HepG2 (cell line): ENCODE results near the gene CCDC59. TPM values are rescaled to one million over a fixed set of nuclear protein-coding genes. Genes with fewer than 3 reads are reported as not detected.

Experiments used
- ATAC-seq: fragments of 200-7000 bp; cut with Tn5 transposase; 3 replicates; pipeline ENCODE4 v1.9.1; 2020; ENCODE audit warnings: mild to moderate bottlenecking, moderate library complexity
- BruUV-seq: library from RNA; stranded (reverse); fragments of 400-500 nt; replicated peaks from 2 replicates; lab custom pipeline; 2021; lab: Mats Ljungman, UMichigan
- CTCF ChIA-PET: fragments of 300-600 bp; formaldehyde crosslinking; extraction: SDS; loops from one replicate; lab custom pipeline; 2021; ENCODE audit warnings: low total read pairs, inconsistent platforms, low intra/inter-chr PET ratio; lab: Yijun Ruan, JAX
- POLR2A ChIA-PET: fragments of 350-600 bp; sonication (Branson Sonifier 250); formaldehyde crosslinking; loops from one replicate; lab custom pipeline; 2020; ENCODE audit warnings: antibody characterized with exemption, inconsistent platforms; lab: Yijun Ruan, JAX
- DNase-seq: peaks from one replicate; pipeline ENCODE4 v3.0.0-alpha.2; 2015; ENCODE audit warnings: low spot score
- FAIRE-seq: peaks from 3 replicates; lab custom pipeline; 2011; peaks lifted over from hg19 to GRCh38; lab: Jason Lieb, UNC
- H2AFZ ChIP-seq: one replicate; pipeline ENCODE4 v1.6.1; 2011; ENCODE audit warnings: low read length, inconsistent platforms
- H3K27ac ChIP-seq: fragments of 300-600 bp; 3 replicates; pipeline ENCODE4 v1.8.0; 2011; ENCODE audit warnings: mixed run types, mild to moderate bottlenecking, mixed read lengths, low read length, inconsistent platforms; ENCODE audit not compliant: insufficient read depth; ENCODE audit errors: extremely low read length
- H3K27me3 ChIP-seq, 2 experiments: fragments of 200-600 bp in 1 of 2; 2 replicates in 1 of 2; 3 replicates in 1 of 2; pipeline versions ENCODE4 v1.6.0 to v1.8.0; 2011; ENCODE audit warnings: low read length in 2 of 2, mild to moderate bottlenecking in 2 of 2, moderate library complexity in 2 of 2, inconsistent platforms in 1 of 2; ENCODE audit not compliant: insufficient read depth in 2 of 2, control insufficient read depth in 1 of 2
- H3K36me3 ChIP-seq, 2 experiments: fragments of 200-600 bp in 1 of 2; replicated peaks in 1 of 2; 2 replicates in 1 of 2; 3 replicates in 1 of 2; pipeline versions ENCODE4 v1.5.1 to v1.8.0; 2011; ENCODE audit warnings: low read length in 2 of 2, inconsistent platforms in 1 of 2; ENCODE audit not compliant: insufficient read depth in 2 of 2, control insufficient read depth in 1 of 2
- H3K4me1 ChIP-seq: 2 replicates; pipeline ENCODE4 v1.5.1; 2012; ENCODE audit warnings: low read length, inconsistent platforms; ENCODE audit not compliant: insufficient read depth
- H3K4me2 ChIP-seq: 2 replicates; pipeline ENCODE4 v1.6.0; 2011; ENCODE audit warnings: low read depth, low read length, inconsistent platforms
- H3K4me3 ChIP-seq, 3 experiments: fragments of 200-600 bp in 1 of 3; sonication (generic), shearing (Covaris generic) in 1 of 3; replicated peaks in 1 of 3; 2 replicates each; pipeline ENCODE4 v1.5.1; 2011 to 2016; ENCODE audit warnings: low read length in 3 of 3, inconsistent platforms in 2 of 3, low read depth in 2 of 3, mild to moderate bottlenecking in 2 of 3, control low read depth in 1 of 3, mixed read lengths in 1 of 3; ENCODE audit not compliant: insufficient read depth in 1 of 3
- H3K79me2 ChIP-seq: one replicate; pipeline ENCODE4 v1.6.1; 2011; ENCODE audit warnings: low read length, inconsistent platforms; ENCODE audit not compliant: insufficient read depth
- H3K9ac ChIP-seq: 2 replicates; pipeline ENCODE4 v1.6.0; 2011; ENCODE audit warnings: mild to moderate bottlenecking, low read depth, low read length, inconsistent platforms; ENCODE audit not compliant: insufficient read depth
- H3K9me3 ChIP-seq: 2 replicates; pipeline ENCODE4 v1.5.1; 2012; ENCODE audit warnings: mild to moderate bottlenecking, low read length
- H4K20me1 ChIP-seq: 2 replicates; pipeline ENCODE4 v1.6.0; 2011; ENCODE audit warnings: inconsistent platforms, mild to moderate bottlenecking, low read length, moderate library complexity; ENCODE audit not compliant: insufficient read depth
- ASH2L ChIP-seq: fragments of 300-600, 200-600 bp; sonication (generic); IDR thresholded peaks from 2 replicates; pipeline ENCODE4 v1.7.0; 2017; ENCODE audit warnings: low read depth, mild to moderate bottlenecking, moderate library complexity, mixed read lengths, low read length; ENCODE audit not compliant: insufficient read length
- MAFG ChIP-seq: sonication (generic); formaldehyde crosslinking; IDR thresholded peaks from 2 replicates; pipeline ENCODE4 v1.5.1; 2020; ENCODE audit warnings: mild to moderate bottlenecking, missing genetic modification reagents
- PITX1 ChIP-seq: sonication (generic); formaldehyde crosslinking; IDR thresholded peaks from 2 replicates; pipeline ENCODE4 v1.5.1; 2020; ENCODE audit warnings: mild to moderate bottlenecking, missing genetic modification reagents
- SIX4 ChIP-seq: sonication (generic); formaldehyde crosslinking; IDR thresholded peaks from 2 replicates; pipeline ENCODE4 v1.4.0; 2020; ENCODE audit warnings: missing genetic modification reagents
- ZNF563 ChIP-seq: sonication (generic); formaldehyde crosslinking; IDR thresholded peaks from 2 replicates; pipeline ENCODE4 v1.8.0; 2022; ENCODE audit warnings: mild to moderate bottlenecking, moderate library complexity, missing genetic modification reagents
- ZNF567 ChIP-seq: sonication (generic); formaldehyde crosslinking; IDR thresholded peaks from 2 replicates; pipeline ENCODE4 v1.8.1; 2023; ENCODE audit warnings: mild to moderate bottlenecking, missing genetic modification reagents, borderline replicate concordance
- WGBS: methylation state at CpG from one replicate; pipeline ENCODE4 v1.1.6; 2017; ENCODE audit warnings: low lambda C conversion rate; 5-methylcytosine and 5-hydroxymethylcytosine counted together
- in situ Hi-C: cut with HindIII; loops from 2 replicates; pipeline ENCODE4 v1.10.0; 2017; ENCODE audit warnings: low pct_unique_long_range_greater_than_20kb; ENCODE audit not compliant: extremely low pct_ligation_motif_present
- intact Hi-C: fragments of 100-400 bp; cut with micrococcal nuclease; formaldehyde crosslinking; loops from one replicate; pipeline ENCODE4 v1.10.0; 2022; ENCODE audit not compliant: unreplicated experiment
- polyA plus RNA-seq, 8 experiments: library from polyadenylated mRNA; depleted of rRNA in 3 of 8; stranded (reverse) in 7 of 8; unstranded in 1 of 8; fragments of >200 nt; fragmentation: Illumina TruSeq in 4 of 8; extraction: Trizol in 4 of 8; gene quantifications; 2 replicates each; pipeline versions ENCODE4 v1.2.1 to v1.2.3, GENCODE V29; 2011 to 2016; ENCODE audit warnings: low read depth in 4 of 8, missing spikeins in 1 of 8, mixed read lengths in 1 of 8; ENCODE audit not compliant: insufficient read depth in 1 of 8
- total RNA-seq, 5 experiments: library from RNA; depleted of rRNA; stranded (reverse); fragments of >200 nt; fragmentation: Illumina TruSeq; extraction: Trizol; gene quantifications; 2 replicates each; pipeline ENCODE4 v1.2.3, GENCODE V29; 2016; ENCODE audit warnings: low read depth in 1 of 5
- TF ChIP-seq, protein P1 (sequence below), 2 experiments: fragments of 450-650 bp in 1 of 2; sonication (generic) in 1 of 2; formaldehyde crosslinking; IDR thresholded peaks; 2 replicates each; pipeline versions ENCODE4 v1.5.0 to v1.8.0; 2020 to 2022; ENCODE audit warnings: mild to moderate bottlenecking in 1 of 2, missing genetic modification reagents in 1 of 2
- TF ChIP-seq, protein P2 (sequence below): sonication (generic); formaldehyde crosslinking; conservative IDR thresholded peaks from 2 replicates; pipeline ENCODE4 v1.8.0; 2022; ENCODE audit warnings: mild to moderate bottlenecking, moderate library complexity, missing genetic modification reagents
- TF ChIP-seq, protein P3 (sequence below): sonication (generic); formaldehyde crosslinking; IDR thresholded peaks from 2 replicates; pipeline ENCODE4 v1.4.0; 2020; ENCODE audit warnings: mild to moderate bottlenecking, low read depth, missing genetic modification reagents

CCDC59 gene
- total and polyA plus RNA-seq, 2 of the 13 experiments (the other 11 are each of a cell fraction or from before 2014, with no cell fraction given), result 16.1 to 81.3 TPM

DNA sequence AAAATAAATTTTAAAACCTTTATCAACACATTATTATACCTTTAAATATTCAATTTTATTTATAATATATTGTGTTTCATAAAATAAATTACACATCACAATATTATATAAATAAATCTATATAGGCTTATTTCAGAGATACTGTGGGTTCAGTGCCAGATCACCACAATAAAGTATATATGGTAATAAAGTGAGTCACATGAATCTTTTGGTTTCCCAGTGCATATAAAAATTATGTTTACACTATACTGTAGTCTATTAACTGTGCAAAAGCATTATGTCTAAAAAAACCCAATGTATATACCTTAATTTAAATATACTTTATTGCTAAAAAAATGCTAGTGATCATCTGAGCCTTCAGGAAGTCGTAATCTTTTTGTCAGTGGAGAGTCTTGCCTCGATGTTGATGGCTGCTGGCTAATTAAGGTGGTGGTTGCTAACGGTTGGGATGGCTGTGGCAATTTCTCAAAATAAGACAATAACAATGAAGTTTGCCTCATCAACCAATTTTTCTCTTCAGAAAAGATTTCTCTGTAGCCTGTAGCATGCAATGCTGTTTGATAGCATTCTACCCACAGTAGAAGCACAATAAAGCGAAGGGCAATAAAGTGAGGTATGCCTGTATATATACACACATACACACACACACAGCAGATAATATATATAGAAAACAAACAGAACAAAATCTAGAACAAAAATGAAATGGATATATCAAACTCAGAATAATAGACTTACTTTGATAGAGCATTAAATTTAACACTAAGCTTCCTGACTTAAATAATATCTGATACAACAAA is 32.4 kb downstream of the CCDC59 start:
- intact Hi-C loops (no loop called here), in situ Hi-C loops (loop anchor here (10.0 kb wide), 1 partner anchor 681 kb away; no protein-coding TSS in a partner anchor)
- Histone ChIP-seq H3K36me3 (no peaks in the 10 kb centered on the region), H3K9ac (no peak overlapping the region), H3K27me3 (no peaks in the 10 kb centered on the region), H3K9me3 (no peaks in the 10 kb centered on the region), H3K27ac (no peak overlapping the region), H4K20me1 (no peaks in the 10 kb centered on the region), H3K4me1 (no peaks in the 10 kb centered on the region), H3K4me2 (no peak overlapping the region), H2AFZ (no peak overlapping the region), H3K4me3 (no peak overlapping the region), H3K79me2 (no peaks in the 10 kb centered on the region)
- ChIA-PET CTCF (no interaction called here), POLR2A (no interaction called here)
- DNase-seq (no peak), FAIRE-seq (no peak), ATAC-seq (no peak)
- TF ChIP-seq SIX4 (CRISPR knock-in tag) (no peak), ZNF563 (CRISPR knock-in tag) (no peak), MAFG (no peak), ASH2L (no peak), PITX1 (no peak), ZNF567 (CRISPR knock-in tag) (no peak)
- TF ChIP-seq, protein P1, sequence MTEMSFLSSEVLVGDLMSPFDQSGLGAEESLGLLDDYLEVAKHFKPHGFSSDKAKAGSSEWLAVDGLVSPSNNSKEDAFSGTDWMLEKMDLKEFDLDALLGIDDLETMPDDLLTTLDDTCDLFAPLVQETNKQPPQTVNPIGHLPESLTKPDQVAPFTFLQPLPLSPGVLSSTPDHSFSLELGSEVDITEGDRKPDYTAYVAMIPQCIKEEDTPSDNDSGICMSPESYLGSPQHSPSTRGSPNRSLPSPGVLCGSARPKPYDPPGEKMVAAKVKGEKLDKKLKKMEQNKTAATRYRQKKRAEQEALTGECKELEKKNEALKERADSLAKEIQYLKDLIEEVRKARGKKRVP (CRISPR knock-in tag; IDR thresholded peaks at IDR 0.05), result no peak
- TF ChIP-seq, protein P2, sequence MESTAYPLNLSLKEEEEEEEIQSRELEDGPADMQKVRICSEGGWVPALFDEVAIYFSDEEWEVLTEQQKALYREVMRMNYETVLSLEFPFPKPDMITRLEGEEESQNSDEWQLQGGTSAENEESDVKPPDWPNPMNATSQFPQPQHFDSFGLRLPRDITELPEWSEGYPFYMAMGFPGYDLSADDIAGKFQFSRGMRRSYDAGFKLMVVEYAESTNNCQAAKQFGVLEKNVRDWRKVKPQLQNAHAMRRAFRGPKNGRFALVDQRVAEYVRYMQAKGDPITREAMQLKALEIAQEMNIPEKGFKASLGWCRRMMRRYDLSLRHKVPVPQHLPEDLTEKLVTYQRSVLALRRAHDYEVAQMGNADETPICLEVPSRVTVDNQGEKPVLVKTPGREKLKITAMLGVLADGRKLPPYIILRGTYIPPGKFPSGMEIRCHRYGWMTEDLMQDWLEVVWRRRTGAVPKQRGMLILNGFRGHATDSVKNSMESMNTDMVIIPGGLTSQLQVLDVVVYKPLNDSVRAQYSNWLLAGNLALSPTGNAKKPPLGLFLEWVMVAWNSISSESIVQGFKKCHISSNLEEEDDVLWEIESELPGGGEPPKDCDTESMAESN (CRISPR knock-in tag), result no peak
- TF ChIP-seq, protein P3, sequence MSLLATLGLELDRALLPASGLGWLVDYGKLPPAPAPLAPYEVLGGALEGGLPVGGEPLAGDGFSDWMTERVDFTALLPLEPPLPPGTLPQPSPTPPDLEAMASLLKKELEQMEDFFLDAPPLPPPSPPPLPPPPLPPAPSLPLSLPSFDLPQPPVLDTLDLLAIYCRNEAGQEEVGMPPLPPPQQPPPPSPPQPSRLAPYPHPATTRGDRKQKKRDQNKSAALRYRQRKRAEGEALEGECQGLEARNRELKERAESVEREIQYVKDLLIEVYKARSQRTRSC, result no peak
- WGBS, result 12% methylated on average over 4 of the region's 4 CpGs
- no TSS peak for BruUV-seq
